Mucosa of gallbladder (tissue), 1 donor: Measurements from ENCODE around the gene PWWP2A. TPM values are rescaled to one million over a fixed set of nuclear protein-coding genes. Genes with fewer than 3 reads are reported as not detected.
"Not testable (repeated sequence)": the region's sequence is repeated elsewhere in the genome, so short reads cannot be mapped to it uniquely, and the experiment has no call there.

Experiments used
- DNase-seq: peaks from one replicate; pipeline ENCODE4 v3.0.0-alpha.2; 2020; ENCODE audit warnings: low spot score
- total RNA-seq: library from RNA; stranded (reverse); gene quantifications from one replicate; pipeline ENCODE4 v1.2.1, GENCODE V29; 2021
- donor health status: DM: no; HTN: no; CAD: no.

The PWWP2A gene
- total RNA-seq, 1 donor from 2014 or later, result 26.3 TPM

DNA sequence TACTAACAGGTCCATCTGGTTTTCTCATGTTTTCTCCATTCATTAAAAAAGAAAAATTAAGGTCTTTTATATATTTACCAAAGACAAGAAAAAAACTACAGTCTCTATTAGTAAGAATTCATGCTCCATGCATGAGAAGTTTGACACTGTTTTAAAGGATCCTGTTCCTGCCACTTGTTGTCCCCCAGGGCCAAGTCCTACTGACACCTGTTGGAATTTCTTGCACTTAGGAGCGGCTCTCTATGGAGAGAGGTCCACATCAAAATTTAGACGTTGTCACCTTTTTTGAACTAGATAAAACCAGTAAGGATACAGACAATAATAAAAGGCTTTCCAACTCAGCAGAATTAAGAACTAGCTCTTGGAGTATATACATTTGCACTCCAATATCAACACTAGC lies 42.3 kb downstream of the PWWP2A start:
- no peak for DNase-seq

GRCh38 chr5:160075073-160075472 lies 44.2 kb downstream of the PWWP2A start:
- no peak for DNase-seq

DNA sequence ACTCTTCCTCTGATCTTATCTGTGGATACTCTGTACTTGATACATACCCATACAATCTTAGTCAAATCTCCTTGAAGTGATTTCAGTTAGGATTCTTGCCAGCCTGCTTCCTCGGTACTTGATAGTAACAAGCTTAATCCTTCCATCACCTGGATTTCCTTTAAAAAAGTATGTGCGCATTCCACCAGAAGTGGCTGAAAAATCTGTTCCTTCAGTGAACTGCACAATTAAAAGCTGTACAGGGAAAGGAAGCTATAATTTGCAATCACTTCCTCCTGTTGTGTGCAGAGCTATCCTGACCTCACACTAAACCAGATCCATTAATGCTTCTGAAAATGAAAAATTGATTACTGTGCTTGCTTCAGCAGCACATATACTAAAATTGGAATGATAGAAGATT lies 47.3 kb downstream of the PWWP2A start:
- DNase-seq, result no peak

- no peak for DNase-seq
Measured at GRCh38 chr5:160071516-160071915, 47.7 kb downstream of the PWWP2A start.

DNA sequence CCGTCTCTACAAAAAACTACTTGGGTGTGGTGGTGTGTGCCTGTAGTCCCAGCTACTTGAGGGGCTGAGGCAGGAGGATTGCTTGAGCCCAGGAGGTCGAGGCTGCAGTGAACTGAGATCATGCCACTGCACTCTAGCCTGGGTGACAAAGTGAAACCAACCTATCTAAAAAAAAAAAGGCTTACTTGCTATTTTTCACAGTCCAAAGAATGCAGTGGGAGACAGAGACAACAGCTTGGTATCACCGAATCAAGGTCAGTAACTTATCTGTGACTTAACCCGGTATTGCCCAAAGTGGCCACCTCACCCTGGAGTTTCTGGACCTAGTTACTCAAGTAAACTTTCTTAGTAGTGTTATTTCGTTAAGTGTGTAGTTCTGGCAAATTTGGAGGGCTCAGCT lies 50.1 kb downstream of the PWWP2A start:
- not testable (repeated sequence) for DNase-seq

DNA sequence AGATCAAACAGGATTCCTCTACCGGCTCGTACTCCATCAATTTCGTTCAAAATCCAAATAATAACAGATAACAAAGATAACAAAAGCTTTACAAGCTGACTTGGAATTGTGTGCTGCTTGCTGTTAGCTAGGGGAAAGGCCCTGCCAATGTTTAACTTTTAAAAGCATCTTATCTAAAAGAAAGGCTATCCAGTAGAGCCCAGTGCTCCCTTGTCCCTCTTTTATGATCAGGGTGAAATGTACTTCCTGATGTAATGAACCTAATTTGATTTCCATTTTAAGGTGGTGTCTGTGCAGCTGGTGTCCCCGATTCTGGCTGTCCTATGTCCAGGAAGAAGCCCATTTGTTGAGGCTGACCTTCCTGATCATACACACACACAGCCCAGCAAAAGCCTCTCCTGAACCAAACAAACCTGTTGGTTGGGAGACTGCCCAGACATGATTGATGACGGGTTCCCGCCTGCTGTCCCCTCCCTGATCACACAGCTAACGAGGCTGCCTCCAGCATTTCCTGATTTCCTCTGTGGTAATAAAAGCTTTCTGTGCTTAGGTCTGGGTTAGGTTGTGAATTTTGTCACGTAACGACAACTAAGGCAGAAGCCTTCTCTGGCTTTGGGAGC lies 54.1 kb downstream of the PWWP2A start:
- DNase-seq, result peak; percentile 74

DNA sequence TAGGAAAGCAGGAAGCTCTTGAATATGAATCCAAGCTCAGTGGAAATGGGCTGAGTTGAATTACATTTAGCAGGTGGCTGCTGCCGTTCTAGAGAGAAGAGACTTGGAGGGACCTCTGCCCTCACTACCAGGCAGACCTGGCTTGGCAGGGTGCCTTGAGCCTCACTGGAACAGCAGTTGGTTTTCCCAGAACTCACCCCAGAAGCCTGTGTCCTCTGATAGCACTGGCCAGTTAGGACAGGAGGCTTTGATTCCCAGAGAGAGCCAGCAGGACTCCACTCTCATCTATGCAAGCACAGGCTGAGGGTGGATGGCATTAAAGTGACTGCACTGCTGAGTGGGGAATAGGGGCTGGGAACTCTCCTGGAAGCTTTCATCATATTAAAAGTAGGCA lies 54.8 kb downstream of the PWWP2A start:
- DNase-seq, result peak; percentile 36

GRCh38 chr5:160061770-160062169 lies 57.5 kb downstream of the PWWP2A start:
- no peak for DNase-seq

DNA sequence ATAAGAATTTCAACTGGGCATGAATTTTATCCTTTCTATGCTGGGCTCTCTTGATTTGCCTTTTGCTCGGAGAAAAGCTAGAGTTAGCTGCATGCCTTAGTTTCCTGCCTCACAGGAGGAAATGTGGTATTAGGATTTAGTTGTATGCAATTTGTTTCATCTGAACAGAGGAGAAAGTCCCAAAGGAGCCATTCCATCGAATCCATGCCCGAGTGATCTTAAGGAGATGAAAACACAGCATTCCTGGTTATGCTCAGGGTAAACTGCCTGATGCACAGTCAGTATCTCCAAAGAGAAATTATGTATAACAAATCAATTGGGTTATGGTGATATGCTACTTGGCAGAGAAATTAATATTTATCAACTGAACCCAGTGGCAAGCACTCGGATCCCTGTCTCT lies 59.2 kb downstream of the PWWP2A start:
- no peak for DNase-seq

GRCh38 chr5:160057256-160057655 lies 62.0 kb downstream of the PWWP2A start:
- DNase-seq, result no peak

DNA sequence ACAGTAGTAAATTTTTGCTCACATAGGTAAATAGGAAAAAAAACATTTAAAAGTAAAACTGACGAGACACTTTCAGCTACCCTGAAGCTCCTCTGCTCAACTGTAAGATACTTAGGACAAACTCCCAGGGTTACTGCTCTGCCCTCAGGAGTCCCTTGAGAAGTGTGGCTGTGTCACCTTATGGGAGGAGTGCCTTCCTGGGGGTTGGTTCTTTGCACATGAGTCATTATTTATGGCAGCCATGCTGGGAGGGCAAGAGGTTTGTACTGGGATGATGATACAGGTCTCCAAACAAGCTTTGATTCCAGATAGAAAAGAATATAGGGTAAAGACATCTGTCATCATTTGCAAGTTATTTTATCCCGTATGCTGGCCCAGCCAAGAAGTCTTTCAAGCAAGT lies 64.4 kb downstream of the PWWP2A start:
- DNase-seq, result no peak

- no peak for DNase-seq
Measured at GRCh38 chr5:160054047-160054446, 65.2 kb downstream of the PWWP2A start.

DNA sequence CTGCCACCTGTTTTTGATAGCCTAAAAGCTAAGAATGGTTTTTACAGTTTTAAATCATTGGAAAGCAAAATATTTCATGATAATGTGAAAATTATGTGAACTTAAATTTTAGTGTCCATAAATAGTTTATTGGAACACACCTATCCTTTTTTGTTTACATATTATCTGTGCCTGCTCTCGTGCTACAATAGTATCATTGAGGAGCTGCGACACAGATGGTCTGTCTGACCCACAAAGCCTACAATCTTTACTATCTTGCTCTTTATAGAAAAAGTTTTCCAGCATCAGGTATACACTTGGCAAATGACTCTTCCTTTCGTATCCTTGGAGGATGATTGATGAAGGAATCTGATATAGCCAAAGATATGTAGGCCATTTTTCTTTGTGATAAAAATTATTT lies 70.2 kb downstream of the PWWP2A start:
- DNase-seq, result no peak

- DNase-seq, result no peak
Measured at GRCh38 chr5:160048131-160048530, 71.1 kb downstream of the PWWP2A start.

DNA sequence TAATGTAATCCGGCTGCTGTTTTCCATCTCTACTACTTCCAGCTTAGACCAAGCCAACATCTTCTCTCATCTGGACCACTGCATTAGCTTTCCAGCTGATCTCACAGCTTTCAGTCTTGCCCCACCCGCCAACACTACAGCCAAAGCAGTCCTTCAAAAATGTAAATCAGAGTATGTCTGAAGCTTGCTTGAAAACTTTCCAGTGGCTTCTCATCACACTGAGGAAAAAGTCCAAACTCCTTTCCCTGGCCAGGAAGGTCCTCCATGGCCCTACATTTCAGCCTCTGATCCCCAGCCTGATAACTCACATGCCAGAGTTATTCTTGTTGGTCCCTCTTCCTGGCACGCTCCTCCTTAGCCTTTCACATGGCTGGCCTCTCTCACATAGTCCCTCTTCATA lies 71.8 kb downstream of the PWWP2A start:
- DNase-seq, result no peak

DNA sequence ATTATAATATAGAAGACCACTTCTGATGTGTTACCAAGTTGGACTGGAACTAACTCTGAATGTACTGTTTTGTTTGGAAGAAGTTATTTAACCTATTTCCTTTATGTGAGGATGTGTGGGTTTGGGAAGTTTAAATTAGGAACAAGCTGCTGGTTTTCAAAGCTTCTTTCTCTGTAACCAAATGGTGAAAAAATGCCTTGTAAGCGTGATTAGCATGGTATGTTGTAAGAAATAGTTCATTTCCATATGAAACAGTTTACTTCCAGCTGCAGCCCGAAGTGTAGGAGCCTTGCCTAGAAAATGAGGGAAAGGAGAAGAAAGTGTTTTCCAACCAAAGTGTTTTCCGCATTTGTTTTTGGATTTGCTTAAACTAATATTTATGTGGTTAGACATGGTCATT lies 74.3 kb downstream of the PWWP2A start:
- DNase-seq, result no peak

GRCh38 chr5:160044391-160044804 lies 74.9 kb downstream of the PWWP2A start:
- no peak for DNase-seq

- DNase-seq, result no peak
Measured at GRCh38 chr5:160042671-160043070, 76.6 kb downstream of the PWWP2A start.

Other genes starting within 250 kb of the PWWP2A start
- gene ADRA1B, start 203.0 kb downstream of the PWWP2A start, total RNA-seq, result 0.32 TPM
- gene TTC1, start 110.3 kb downstream of the PWWP2A start, total RNA-seq, result 39.7 TPM
- gene FABP6, start 110.1 kb upstream of the PWWP2A start, total RNA-seq, result not detected
- 1.3 TPM for gene CCNJL, start 193.1 kb upstream of the PWWP2A start, total RNA-seq